HG02938 (cell line): ENCODE measurements around the gene ITGA11.

Source experiments
- ATAC-seq: cut with Tn5 transposase; IDR thresholded peaks from one replicate; pipeline ENCODE4 v1.9.1; 2021; ENCODE audit warnings: mild to moderate bottlenecking, moderate library complexity; ENCODE audit not compliant: unreplicated experiment

ITGA11 gene

GRCh38 chr15:68316061-68316804 is 115.7 kb downstream of the ITGA11 start:
- no peak for ATAC-seq

GRCh38 chr15:68315495-68316031 is 116.4 kb downstream of the ITGA11 start:
- no peak for ATAC-seq

- no peak for ATAC-seq
These were observed 116.9 kb downstream of the ITGA11 start for GRCh38 chr15:68315035-68315434.

- no peak for ATAC-seq
These were observed 117.4 kb downstream of the ITGA11 start for GRCh38 chr15:68314563-68314962.

GRCh38 chr15:68313501-68314410 is 118.2 kb downstream of the ITGA11 start:
- no peak for ATAC-seq

GRCh38 chr15:68312701-68313204 is 119.2 kb downstream of the ITGA11 start:
- no peak for ATAC-seq

- no peak for ATAC-seq
These were observed 120.0 kb downstream of the ITGA11 start for GRCh38 chr15:68311859-68312557.

GRCh38 chr15:68311464-68311835 is 120.5 kb downstream of the ITGA11 start:
- ATAC-seq: no peak

GRCh38 chr15:68310804-68311463 is 121.0 kb downstream of the ITGA11 start:
- no peak for ATAC-seq

- no peak for ATAC-seq
These were observed 121.7 kb downstream of the ITGA11 start for GRCh38 chr15:68310178-68310803.

GRCh38 chr15:68309024-68309423 is 122.9 kb downstream of the ITGA11 start:
- ATAC-seq: no peak

- no peak for ATAC-seq
These were observed 124.6 kb downstream of the ITGA11 start for GRCh38 chr15:68307131-68307928.

GRCh38 chr15:68305420-68305871 is 126.5 kb downstream of the ITGA11 start:
- ATAC-seq: no peak

- no peak for ATAC-seq
These were observed 127.2 kb downstream of the ITGA11 start for GRCh38 chr15:68304589-68305337.

- ATAC-seq: no peak
These were observed 128.2 kb downstream of the ITGA11 start for GRCh38 chr15:68303560-68304436.

GRCh38 chr15:68303134-68303533 is 128.8 kb downstream of the ITGA11 start:
- no peak for ATAC-seq

GRCh38 chr15:68302729-68303128 is 129.2 kb downstream of the ITGA11 start:
- ATAC-seq: no peak
